Activated CD4-positive, CD25-positive, alpha-beta regulatory T cell treated with anti-CD3 and anti-CD28 coated beads, Interleukin-2, amount 50 U/mL, for 16 hours (primary cell): ENCODE results near the gene YIPF4.
"Not testable (repeated sequence)": the region's sequence is repeated elsewhere in the genome, so short reads cannot be mapped to it uniquely, and the experiment has no call there.

Experiments
- DNase-seq: peaks from one replicate; pipeline ENCODE4 v3.0.0-alpha.2; 2020; ENCODE audit warnings: low read depth, low spot score

Gene YIPF4

DNA sequence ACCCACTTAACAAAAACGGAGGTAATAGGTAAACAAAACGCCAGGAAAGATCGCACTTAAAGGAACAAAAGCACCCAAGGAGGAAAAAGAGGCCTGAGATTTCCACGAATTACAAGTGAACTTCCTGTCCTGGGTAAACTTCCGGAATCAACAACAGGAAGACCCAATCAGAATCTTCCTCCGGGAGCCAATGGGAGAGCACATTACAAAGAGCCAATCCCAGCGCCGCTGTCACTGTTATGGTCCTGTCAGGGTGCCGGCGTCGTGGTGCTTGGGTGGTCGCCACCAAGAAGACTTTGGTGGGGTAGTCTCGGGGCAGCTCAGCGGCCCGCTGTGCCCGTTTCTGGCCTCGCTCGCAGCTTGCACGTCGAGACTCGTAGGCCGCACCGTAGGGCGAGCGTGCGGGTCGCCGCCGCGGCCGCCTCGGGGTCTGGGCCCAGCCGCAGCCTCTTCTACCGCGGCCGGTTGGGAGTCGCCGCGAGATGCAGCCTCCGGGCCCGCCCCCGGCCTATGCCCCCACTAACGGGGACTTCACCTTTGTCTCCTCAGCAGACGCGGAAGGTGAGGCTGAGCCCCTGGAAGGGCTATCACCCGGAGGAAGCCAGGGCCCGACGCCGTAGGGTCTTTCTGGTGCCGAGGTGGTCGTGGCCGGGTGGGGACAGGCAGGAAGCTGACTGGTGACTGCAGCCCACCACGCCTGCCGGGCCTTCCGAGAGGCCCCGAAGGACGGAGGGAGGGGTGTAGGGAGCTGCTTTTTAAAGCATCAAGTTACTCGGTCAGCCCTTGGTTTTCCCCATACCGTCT, at the start of gene YIPF4:
TSS of gene YIPF4 (plus strand) at position 231 of the 804 bp plus-strand sequence. CDS start at position 483, 252 bp downstream.
- DNase-seq: peak; percentile 80

DNA sequence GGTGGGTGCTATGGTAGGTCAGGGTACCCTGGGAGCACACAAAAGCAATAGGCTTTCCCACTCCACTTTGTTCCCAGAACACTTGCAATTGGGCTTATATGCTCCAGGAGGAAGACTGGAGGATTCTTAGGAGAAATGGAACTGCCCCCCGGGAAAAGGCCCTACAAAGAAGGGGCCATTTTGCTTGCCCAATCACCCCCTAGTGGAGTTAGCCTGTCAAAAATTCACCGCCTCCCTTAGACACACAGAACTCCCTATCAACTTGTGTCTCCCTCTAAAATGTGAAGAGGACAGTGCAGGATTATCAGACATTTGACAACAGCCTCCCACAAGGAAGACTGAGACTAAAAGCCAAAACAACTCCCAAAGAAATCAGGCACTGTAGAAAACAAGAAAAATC, 49.5 kb upstream of the YIPF4 start:
- no peak for DNase-seq

DNA sequence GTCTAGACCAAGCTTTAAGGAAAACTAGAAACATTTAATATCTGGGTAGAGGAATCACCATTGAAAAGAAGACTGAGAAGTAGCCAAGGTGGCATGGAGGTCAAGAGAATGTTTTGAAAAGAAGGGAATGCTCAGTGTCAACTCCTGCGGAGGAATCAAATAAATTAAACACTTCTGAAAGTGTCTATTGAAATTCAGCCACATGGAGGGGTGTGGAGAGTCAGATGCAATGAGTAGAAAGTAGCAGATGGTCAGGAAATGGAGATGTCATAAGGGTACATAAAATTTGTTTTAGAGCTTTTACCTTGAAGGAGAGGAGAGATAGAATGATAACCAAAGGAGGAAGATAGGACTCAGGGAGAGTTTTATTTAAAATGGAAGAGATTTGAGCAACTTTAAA, 48.1 kb upstream of the YIPF4 start:
- no peak for DNase-seq

DNA sequence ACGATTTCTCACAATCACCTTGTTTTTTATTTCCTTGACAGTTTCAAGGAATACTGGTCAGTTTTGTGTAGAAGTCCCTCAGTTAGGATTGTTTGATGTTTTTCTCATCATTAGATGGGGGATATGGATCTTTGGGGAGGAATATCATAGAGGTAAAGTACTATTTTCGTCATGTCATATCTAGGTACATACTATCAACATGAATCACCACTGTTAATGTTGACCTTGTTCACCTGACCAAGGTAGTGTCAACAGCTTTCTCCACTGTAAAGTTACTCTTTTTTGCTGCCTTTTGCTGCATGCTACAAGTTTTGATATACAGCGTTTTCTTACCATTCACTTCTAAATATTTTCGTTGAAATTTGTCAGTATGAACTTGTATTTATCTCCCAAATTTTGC, 45.7 kb upstream of the YIPF4 start:
- no peak for DNase-seq

DNA sequence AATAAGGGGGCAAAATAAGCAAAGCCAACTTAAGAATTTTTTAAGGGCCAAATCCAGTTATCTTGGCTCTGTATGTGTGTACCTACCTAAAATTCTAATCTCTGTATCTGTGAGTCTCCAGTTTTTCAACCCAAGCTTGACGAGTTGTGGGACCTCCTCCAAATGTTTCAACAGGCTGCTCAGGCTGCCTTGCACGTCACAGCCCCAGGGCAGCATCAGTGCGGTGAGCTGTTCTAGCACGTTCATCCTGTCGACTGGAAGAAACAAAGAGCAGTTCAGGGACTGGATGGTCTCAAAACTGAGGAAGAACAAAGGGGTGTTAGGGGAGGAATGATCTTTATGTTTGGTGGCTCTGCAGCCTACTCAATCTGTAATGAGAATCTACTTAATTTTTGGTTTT, 42.4 kb upstream of the YIPF4 start:
- DNase-seq: no peak

DNA sequence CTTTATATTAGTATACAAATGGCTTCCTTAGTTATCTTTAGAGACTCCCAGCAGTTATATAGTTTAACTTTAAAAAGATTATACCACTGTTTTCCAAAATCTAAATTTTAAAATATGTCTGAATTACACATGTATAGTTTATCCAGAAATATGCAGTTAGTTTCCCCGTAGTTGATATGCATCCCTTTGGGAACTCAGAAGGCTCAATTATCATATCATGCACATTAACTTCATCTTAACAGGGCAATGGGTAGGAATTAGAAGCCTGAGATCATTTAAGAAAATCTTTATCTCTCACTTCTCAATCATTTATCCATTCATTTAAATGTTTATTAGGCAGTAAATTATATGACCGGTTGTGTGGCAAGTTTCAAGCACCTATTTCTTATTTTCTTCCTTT, 40.2 kb upstream of the YIPF4 start:
- no peak for DNase-seq

DNA sequence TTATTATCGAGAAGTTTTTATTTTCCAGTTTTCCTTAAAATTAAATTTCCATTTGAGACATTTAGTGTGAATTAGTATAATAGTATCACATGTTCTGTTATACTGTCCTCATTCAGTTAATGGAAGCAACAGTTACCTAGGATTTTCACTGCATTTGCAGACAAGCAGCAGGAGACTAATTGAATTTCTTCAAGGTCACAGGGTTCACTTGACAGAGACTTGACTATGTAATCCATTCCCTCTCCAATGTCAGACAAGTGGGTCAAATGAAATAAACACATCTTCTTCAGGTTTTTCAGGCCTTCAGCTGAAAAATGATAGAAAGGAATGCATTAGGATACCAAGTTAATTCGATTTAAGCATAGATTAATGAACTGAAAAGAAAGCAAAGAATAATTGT, 39.7 kb upstream of the YIPF4 start:
- DNase-seq: no peak

DNA sequence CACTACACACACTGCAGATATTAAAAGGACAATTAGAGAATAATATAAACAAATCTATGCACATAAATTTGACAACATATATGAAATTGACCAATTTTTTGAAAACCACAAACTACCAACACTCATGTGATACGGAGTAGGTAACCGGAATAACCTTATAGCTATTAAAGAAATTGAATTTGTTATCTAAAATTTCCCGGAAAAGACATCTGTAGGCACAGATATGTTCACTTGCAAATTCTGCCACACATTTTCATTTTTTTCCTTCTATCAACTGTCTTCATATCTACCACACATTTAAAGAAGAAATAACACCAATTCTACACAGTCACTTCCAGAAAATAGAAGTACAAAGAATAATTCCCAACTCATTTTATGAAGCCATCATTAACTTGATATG, 35.4 kb upstream of the YIPF4 start:
- no peak for DNase-seq

DNA sequence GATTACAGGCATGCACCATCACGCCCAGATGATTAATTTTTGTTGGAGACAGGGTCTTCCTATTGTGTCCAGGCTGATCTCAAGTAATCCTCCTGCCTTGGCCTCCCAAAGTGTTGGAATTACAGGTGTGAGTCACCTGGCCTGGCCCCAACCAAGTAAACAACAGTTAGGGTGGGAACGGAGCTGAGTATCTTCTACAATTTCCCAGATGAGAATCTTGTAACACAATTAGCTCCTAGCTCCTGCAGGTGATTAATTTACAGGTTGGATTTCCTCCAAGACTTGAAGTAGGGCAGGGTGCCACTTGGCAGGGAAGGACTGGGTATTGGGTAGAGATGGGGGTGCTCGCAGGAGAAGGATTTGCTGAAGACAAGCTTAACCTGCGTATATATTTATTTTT, 30.8 kb upstream of the YIPF4 start:
- no peak for DNase-seq

DNA sequence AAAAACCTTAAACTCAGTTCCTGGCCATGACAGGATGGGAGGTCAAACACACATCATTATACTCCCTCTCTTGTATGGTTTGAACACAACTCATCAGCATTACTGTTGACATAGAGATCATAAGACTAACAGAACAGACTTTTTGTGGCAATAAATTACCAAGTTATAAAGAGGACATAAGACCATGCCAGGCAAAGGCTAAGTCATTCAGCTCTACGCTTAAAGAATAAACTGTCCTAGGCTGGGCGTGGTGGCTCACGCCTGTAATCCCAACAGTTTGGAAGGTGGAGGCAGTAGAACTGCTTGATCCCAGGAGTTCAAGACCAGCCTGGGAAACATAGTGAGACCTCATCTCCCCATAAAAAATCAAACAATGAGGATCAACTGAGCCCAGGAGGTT, 29.4 kb upstream of the YIPF4 start:
- DNase-seq: no peak

DNA sequence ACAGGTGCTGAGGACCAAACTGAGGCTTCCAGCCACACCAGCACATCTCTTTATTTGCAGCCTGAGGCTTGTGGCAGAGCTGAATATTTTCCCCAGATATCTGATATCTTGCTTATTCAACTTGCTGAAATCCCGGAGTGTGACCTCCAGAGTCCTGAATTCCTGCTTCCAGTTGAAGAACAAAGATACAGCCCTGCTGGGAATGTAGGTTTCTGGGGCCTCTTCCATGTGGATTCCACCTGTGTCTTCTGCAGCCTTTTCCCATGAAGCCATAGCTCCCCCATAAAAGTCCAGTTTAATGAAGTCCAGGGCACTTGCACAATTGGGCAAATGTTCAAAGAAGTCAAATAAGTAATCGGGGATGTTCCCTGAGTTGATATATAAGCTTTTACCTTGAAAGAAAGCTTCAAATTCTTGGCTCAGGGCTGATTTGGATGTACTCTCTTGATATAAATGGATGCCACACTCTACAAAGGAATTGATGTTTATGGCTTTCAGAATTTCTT, 27.9 kb upstream of the YIPF4 start:
- no peak for DNase-seq

DNA sequence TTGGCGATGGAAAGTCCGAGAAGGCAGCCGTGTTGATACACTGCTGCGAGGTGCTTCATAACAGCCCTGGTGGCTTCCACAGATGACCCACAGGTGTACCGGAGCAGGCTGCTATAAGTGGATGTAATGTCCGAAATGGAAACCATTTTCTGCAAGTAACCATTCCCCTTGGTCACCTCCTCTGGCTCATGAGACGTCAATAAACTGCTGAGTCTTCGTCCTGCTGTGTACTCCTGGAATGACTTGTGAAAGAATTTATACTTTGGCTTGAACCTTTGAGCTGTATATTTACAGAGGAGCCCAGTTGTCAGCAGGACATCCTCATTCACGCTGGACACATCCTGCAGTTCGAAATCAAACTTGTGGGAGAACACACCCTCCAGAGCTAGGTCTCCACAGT, 27.4 kb upstream of the YIPF4 start:
- DNase-seq: no peak

DNA sequence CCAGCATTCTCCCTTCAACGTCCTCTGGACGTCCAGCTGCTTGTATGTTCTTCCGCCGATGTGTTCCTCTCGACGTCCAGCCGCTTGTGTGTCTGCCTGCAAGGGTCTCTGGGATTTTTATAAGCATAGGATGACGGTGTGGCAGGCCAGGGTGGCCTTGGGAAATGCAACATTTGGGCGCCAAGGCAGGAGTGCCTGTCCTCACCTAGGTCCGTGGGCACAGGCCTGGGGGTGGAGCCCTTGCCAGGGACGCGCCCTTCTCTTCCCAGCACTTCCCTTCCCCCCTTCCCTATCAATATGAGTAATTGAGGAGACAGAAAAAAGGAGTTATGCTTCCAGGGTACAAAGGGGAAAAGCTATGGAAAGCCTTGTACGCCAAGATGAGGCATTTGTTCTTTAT, 19.5 kb upstream of the YIPF4 start:
- no peak for DNase-seq

DNA sequence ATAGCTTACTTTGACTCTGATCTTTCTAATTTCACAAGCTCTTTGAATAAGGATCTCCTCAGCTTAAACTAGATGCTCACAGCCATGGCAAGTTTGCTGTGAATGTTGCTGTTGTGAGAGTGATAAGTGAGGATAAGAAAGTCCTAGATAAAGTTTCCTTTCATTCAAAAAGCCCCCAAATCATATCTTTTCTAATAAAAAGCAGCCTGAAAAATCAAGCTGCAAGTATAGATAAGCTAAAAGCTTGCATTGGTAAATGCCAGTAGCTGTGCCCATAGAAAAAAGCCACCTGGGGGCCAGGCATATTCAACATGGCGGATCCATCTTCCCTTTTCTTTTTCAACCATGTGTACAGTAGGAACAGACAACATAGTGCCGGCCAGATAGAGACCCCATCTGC, 17.3 kb upstream of the YIPF4 start:
- no peak for DNase-seq

DNA sequence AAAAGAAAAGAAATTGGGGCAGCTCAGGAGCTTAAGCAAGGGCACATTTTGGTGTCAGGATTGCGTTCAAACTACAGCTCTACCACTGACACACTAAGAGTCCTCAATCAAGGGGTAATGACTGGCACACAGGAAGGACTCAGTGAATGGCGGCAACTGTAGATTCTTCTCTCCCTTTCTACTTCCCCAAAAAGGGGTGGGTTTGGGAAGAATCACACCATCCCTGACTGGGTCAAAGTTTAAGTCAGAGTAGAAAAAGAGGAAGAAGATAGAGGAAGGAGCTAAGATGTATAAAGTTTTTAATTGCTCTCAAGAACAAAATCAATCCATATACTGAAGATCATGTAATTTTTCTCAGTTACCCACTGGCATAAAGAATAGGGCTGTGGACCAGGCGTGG, 15.6 kb upstream of the YIPF4 start:
- no peak for DNase-seq

DNA sequence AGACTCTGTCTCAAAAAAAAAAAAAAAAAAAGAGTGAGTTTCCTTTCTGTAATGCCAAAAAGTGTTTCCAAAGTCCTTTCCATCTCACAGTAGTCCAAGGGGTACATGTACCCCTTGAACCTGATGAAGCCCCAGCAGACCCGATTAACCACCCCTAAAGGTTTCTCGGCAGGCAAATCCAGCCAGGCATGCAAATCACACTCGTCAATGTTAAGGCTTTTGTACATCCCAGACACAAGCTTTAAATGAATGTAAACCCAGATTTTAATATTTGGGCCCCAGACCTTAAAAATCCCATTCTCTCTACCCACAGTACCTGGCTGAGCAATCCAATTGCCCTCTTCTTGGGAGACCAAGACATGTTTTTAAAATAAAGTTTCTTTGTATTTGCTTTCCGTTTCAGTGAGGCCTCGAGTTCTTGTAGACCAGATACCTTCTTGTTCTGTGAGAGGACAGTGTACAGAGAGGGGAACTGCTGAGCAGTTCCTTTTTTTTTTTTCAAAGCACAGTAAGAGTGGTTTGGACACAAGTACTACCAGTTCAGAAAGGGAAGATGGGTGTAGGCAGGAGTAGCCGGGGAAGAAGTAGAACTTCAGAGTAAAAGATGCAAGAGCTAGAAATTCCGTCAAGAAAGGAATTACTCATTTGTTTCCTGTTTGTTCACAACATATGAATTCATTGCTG, 13.1 kb upstream of the YIPF4 start, which contains the start of gene NLRC4:
TSS of gene NLRC4 (minus strand) at position 465 of the 684 bp plus-strand sequence. CDS start 8,111 bp downstream, outside the sequence.
- no peak for DNase-seq

DNA sequence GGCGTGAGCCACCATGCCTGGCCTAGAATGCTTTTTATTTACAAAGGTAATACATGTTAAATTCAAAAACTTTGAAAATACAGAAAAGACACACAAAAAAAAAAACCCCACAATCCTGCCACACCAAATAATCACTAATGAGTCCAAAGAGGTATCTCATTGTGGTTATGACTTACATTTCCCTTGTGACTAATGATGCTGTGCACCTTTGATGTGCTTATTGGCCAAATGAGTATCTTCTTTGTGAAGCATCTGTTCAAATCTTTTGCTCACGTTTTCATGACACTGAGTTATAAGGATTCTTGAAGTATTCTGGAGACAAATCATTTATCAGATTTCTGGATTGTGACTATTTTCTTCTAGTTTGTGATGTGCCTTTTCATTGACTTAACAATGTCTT, 6.6 kb upstream of the YIPF4 start:
- no peak for DNase-seq

DNA sequence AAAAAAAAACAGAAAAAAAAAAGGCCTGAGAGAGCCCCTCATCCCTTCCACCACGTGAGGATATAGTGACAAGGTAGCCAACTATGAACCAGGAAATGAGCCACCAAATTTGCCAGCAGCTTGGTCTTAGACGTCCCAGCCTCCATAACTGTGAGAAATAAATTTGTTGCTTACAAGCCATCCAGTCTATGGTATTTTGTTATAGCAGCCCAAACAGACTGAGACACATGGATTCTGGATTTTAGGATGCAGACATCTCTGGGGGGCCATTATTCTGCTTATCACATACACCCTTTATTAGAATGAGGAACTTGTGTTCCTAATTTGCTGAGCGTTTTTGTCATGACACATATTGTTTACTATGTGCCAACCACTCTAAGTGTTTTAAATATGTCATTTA, 5.4 kb upstream of the YIPF4 start:
- no peak for DNase-seq

DNA sequence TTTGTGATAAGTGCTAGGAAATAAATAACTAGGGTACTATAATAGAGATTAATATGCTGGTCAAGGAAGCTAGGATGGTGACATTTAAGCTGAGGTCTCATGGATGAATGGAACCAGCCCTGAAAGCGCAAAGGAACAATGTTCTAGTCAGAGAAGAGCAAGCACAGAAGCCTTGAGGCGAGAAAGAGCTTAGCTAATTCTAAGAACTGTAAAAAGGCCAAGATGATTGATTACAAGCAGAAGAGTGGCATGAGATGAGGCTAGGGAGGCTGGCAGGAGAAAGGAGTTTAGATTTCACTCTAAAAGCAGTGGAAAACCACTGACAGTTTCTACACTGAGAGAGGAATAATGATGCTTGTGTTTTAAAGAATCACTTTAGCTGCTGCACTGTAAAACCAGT, 3.4 kb upstream of the YIPF4 start:
- DNase-seq: no peak

DNA sequence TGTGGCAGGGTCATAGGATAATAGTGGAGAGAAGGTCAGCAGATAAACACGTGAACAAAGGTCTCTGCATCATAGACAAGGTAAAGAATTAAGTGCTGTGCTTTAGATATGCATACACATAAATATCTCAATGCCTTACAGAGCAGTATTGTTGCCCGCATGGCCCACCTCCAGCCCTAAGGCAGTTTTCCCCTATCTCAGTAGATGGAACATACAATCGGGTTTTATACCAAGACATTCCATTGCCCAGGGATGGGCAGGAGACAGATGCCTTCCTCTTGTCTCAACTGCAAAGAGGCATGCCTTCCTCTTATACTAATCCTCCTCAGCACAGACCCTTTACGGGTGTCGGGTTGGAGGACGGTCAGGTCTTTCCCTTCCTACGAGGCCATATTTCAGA, 1.9 kb upstream of the YIPF4 start:
- DNase-seq: not testable (repeated sequence)

DNA sequence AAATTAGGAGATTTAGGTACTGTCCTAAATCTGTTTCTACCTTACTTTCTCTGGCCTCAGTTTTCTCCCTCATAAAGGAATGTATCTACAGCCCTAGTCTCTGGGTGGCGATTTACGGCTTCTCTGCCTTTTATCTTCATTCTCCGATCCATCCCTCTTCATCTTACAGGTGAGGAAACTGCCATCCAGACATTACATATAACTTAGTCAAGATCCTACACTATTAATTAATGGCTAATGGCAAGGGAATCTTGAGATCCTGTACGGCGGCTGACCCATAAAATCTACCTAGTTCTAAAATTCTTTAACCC, 386 bp upstream of the YIPF4 start:
- DNase-seq: no peak

DNA sequence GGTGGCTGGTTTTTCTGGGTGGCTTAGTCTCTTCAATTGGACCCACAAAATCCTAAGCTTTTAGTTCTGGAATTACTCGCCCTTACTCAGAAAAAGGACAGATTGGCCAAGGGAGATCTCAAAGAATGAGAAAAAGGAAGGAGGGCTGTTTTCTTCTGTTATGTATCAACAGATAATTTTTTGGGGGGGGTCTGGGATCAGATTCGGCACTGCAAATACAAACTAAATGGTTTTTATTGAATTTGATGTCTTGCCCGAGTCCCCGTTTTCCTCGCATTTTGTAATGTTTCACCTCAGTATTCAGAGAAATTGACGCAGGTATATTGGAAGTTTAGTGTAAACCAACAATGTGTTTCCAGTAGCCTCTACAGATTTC, 762 bp downstream of the YIPF4 start:
- no peak for DNase-seq

DNA sequence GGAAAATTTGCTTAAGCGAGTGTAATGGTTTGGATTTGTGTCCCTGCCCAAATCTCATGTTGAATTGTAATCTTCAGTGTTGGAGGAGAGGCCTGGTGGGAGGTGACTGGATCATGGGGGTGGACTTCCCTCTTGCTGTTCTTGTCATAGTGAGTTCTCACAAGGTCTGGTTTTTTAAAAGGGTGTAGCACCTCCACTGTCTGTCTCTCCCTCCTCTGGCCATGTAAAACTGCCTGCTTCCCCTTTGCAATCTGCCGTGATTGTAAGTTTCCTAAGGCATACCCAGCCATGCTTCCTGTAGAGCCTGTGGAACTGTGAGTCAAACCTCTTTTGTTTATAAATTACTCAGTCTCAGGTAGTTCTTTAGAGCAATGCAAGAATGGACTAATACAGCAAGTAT, 6.6 kb downstream of the YIPF4 start:
- no peak for DNase-seq
